Adrenal gland (tissue), 12 donors: ENCODE data around the gene FNDC5. TPM values are rescaled to one million over a fixed set of nuclear protein-coding genes. Genes with fewer than 3 reads are reported as not detected.

Source experiments
- DNase-seq, 7 donors: peaks; one replicate each; pipeline ENCODE4 v3.0.0-alpha.2; 2019 to 2020
- H3K27ac ChIP-seq, 5 donors: fragments of 200-600 bp; sonication (generic) in 4 of 5; 1 replicate in 3 of 5; 2 replicates in 2 of 5; pipeline versions ENCODE4 v1.5.1 to v1.8.0; 2016 to 2020; ENCODE audit warnings: mild to moderate bottlenecking in 1 of 5
- H3K27me3 ChIP-seq: fragments of 200-600 bp; 2 replicates; pipeline ENCODE4 v1.8.0; 2021
- H3K36me3 ChIP-seq, 2 donors: fragments of 200-600 bp; replicated peaks in 1 of 2; 1 replicate in 1 of 2; 2 replicates in 1 of 2; pipeline versions ENCODE4 v1.5.1 to v1.8.0; 2018 to 2022
- H3K4me1 ChIP-seq, 2 donors: fragments of 200-600 bp; replicated peaks in 1 of 2; 1 replicate in 1 of 2; 2 replicates in 1 of 2; pipeline versions ENCODE4 v1.5.1 to v1.8.0; 2018 to 2021
- H3K4me3 ChIP-seq, 4 donors: fragments of 200-600 bp; sonication (generic) in 3 of 4; one replicate each; pipeline ENCODE4 v1.5.1; 2016 to 2018
- H3K9me3 ChIP-seq, 3 donors: fragments of 200-600 bp; sonication (generic) in 1 of 3; replicated peaks in 1 of 3; 1 replicate in 2 of 3; 2 replicates in 1 of 3; pipeline versions ENCODE4 v1.5.1 to v1.8.0; 2016 to 2021
- CTCF ChIP-seq, 6 experiments: fragments of 450-650 bp in 4 of 6; fragments of 200-600 bp in 2 of 6; sonication (generic) in 1 of 6; IDR thresholded peaks; 1 replicate in 5 of 6; 2 replicates in 1 of 6; pipeline versions ENCODE4 v1.5.1 to v1.8.0; 2016 to 2021; ENCODE audit warnings: antibody characterized with exemption in 6 of 6, mild to moderate bottlenecking in 2 of 6, moderate library complexity in 1 of 6
- POLR2A ChIP-seq, 2 donors: fragments of 450-650 bp; IDR thresholded peaks; one replicate each; pipeline ENCODE4 v1.6.1; 2017; ENCODE audit warnings: antibody characterized with exemption in 2 of 2, mild to moderate bottlenecking in 2 of 2, moderate library complexity in 1 of 2
- WGBS, 4 donors: extraction: QIAGEN DNeasy Blood & Tissue Kit in 2 of 4; methylation state at CpG; one replicate each; pipeline versions ENCODE4 v1.1.5 to v1.1.7; 2013 to 2017; 5-methylcytosine and 5-hydroxymethylcytosine counted together
- intact Hi-C, 2 donors: fragments of 100-400 bp; cut with DNase I; formaldehyde crosslinking; loops; one replicate each; pipeline versions ENCODE4 v1.14.1 to v1.15.0; 2022 to 2023
- polyA plus RNA-seq, 3 donors: library from polyadenylated mRNA; stranded (reverse); fragments of 200-250 nt in 2 of 3; fragments of 350-450 nt in 1 of 3; fragmentation: Illumina TruSeq in 1 of 3; extraction: RNeasy Lipid Tissue Mini Kit (QIAGEN cat#74804) in 1 of 3; gene quantifications; one replicate each; pipeline ENCODE4 v1.2.3, GENCODE V29; 2013 to 2014
- total RNA-seq, 9 donors: library from RNA; depleted of rRNA in 4 of 9; stranded (reverse); fragments of >200 nt in 4 of 9; fragments of 120-200 nt in 1 of 9; fragmentation: NEBNext Ultra II Directional in 1 of 9; extraction: Animal tissue kit (Norgen Biotek cat#: 25700) in 1 of 9; gene quantifications; one replicate each; pipeline versions ENCODE4 v1.1.0 to v1.2.4, GENCODE V29; 2013 to 2023
- donor health status: healthy with polysubstance abuse.
- donor health status: Bipolar disorder and iron deficiency.
- donor health status: DM: yes; HTN: yes; CAD: no.
- donor health status: DM: no; HTN: no; CAD: no.
- donor health status: DM: no; HTN: no; CAD: no.
- donor health status: DM: yes; HTN: yes; CAD: no.

FNDC5 gene
- total and polyA plus RNA-seq, 12 donors: 12.6 to 72.0 (median 39.0) TPM

- DNase-seq: no peak
- WGBS, 4 donors: 70 to 88% (median 77%) methylated on average over 4 to 7 of the region's 7 CpGs
- Histone ChIP-seq H3K27me3 (no peaks in the 10 kb centered on the region), H3K36me3 (no peaks in the 10 kb centered on the region), H3K27ac (no peak overlapping the region), H3K9me3 (no peaks in the 10 kb centered on the region), H3K4me1 (peaks cover 4 to 11% of the 10 kb centered on the region in 2 donors), H3K4me3 (no peak overlapping the region)
- intact Hi-C loops: no loop called here
- no peak for TF ChIP-seq POLR2A (IDR thresholded peaks at IDR 0.05)
- TF ChIP-seq CTCF (IDR thresholded peaks at IDR 0.05): no peak
Observed at GRCh38 chr1:32899586-32900296, 29.0 kb upstream of the FNDC5 start.

GRCh38 chr1:32898958-32899357 lies 28.2 kb upstream of the FNDC5 start:
- no peak overlapping the region for H3K27ac ChIP-seq
- intact Hi-C loops: no loop called here
- peaks cover 4 to 11% of the 10 kb centered on the region in 2 donors for H3K4me1 ChIP-seq
- no peak for TF ChIP-seq POLR2A (IDR thresholded peaks at IDR 0.05)
- DNase-seq: no peak
- H3K36me3 ChIP-seq: no peaks in the 10 kb centered on the region
- H3K27me3 ChIP-seq: no peaks in the 10 kb centered on the region
- no peak overlapping the region for H3K4me3 ChIP-seq
- 98 to 100% (median 99%) methylated on average over 1 to 3 of the region's 3 CpGs for WGBS, 4 donors
- no peaks in the 10 kb centered on the region for H3K9me3 ChIP-seq

GRCh38 chr1:32898056-32898455 lies 27.3 kb upstream of the FNDC5 start:
- WGBS, 4 donors: 93 to 100% (median 96%) methylated on average over 1 to 9 of the region's 9 CpGs

GRCh38 chr1:32897082-32898049 lies 26.7 kb upstream of the FNDC5 start:
- H3K36me3 ChIP-seq: no peaks in the 10 kb centered on the region
- no peak overlapping the region for H3K27ac ChIP-seq
- intact Hi-C loops: no loop called here
- H3K27me3 ChIP-seq: peaks cover 7% of the 10 kb centered on the region
- no peak for DNase-seq
- WGBS, 4 donors: 84 to 90% (median 86%) methylated on average over 10 to 11 of the region's 11 CpGs
- TF ChIP-seq POLR2A (IDR thresholded peaks at IDR 0.05): no peak
- TF ChIP-seq CTCF (IDR thresholded peaks at IDR 0.05): no peak
- no peaks in the 10 kb centered on the region for H3K9me3 ChIP-seq
- peaks cover 16 to 23% of the 10 kb centered on the region in 2 donors for H3K4me1 ChIP-seq
- H3K4me3 ChIP-seq: no peak overlapping the region

More at GRCh38 chr1:32898056-32898455, 27.3 kb upstream of the FNDC5 start:
- Histone ChIP-seq H3K4me1 (peaks cover 13 to 18% of the 10 kb centered on the region in 2 donors), H3K9me3 (no peaks in the 10 kb centered on the region), H3K27me3 (peaks cover under 1% of the 10 kb centered on the region), H3K36me3 (no peaks in the 10 kb centered on the region), H3K27ac (no peak overlapping the region), H3K4me3 (no peak overlapping the region)
- no peak for TF ChIP-seq POLR2A (IDR thresholded peaks at IDR 0.05)
- no peak for TF ChIP-seq CTCF (IDR thresholded peaks at IDR 0.05)
- no peak for DNase-seq
- intact Hi-C loops: no loop called here
